Small intestine (tissue), 7 donors: ENCODE measurements around the gene UBE2QL1. TPM values are rescaled to one million over a fixed set of nuclear protein-coding genes. Genes with fewer than 3 reads are reported as not detected.

Experiments used
- DNase-seq, 2 donors: peaks; one replicate each; pipeline versions ENCODE4 v3.0.0 to v3.0.0-alpha.2; 2013
- FAIRE-seq: peaks from 2 replicates; lab custom pipeline; 2012; peaks lifted over from hg19 to GRCh38; lab: Jason Lieb, UNC
- H3K27ac ChIP-seq, 3 donors: one replicate each; pipeline ENCODE4 v1.5.1; 2013; ENCODE audit warnings: low read length in 2 of 3, mild to moderate bottlenecking in 2 of 3, control low read depth in 1 of 3, inconsistent platforms in 1 of 3, low read depth in 1 of 3, moderate library complexity in 1 of 3
- H3K27me3 ChIP-seq, 3 donors: one replicate each; pipeline ENCODE4 v1.6.1; 2013; ENCODE audit warnings: low read length in 3 of 3, inconsistent platforms in 1 of 3; ENCODE audit not compliant: control insufficient read depth in 3 of 3, insufficient read depth in 3 of 3
- H3K36me3 ChIP-seq, 3 donors: one replicate each; pipeline ENCODE4 v1.6.1; 2013; ENCODE audit warnings: low read length in 3 of 3, inconsistent platforms in 1 of 3, low read depth in 1 of 3, mild to moderate bottlenecking in 1 of 3, moderate library complexity in 1 of 3; ENCODE audit not compliant: control insufficient read depth in 3 of 3, insufficient read depth in 2 of 3
- H3K4me1 ChIP-seq, 3 donors: one replicate each; pipeline ENCODE4 v1.6.1; 2013; ENCODE audit warnings: low read length in 2 of 3, inconsistent platforms in 1 of 3, low read depth in 1 of 3, mild to moderate bottlenecking in 1 of 3, moderate library complexity in 1 of 3; ENCODE audit not compliant: control insufficient read depth in 3 of 3, insufficient read depth in 2 of 3
- H3K4me3 ChIP-seq, 3 donors: one replicate each; pipeline ENCODE4 v1.5.1; 2013; ENCODE audit warnings: low read length in 3 of 3, control low read depth in 1 of 3, inconsistent platforms in 1 of 3, low read depth in 1 of 3, mild to moderate bottlenecking in 1 of 3, moderate library complexity in 1 of 3
- H3K9me3 ChIP-seq, 2 donors: one replicate each; pipeline ENCODE4 v1.6.1; 2013; ENCODE audit warnings: low read depth in 1 of 2, low read length in 1 of 2; ENCODE audit not compliant: control insufficient read depth in 2 of 2, insufficient read depth in 1 of 2
- WGBS, 3 donors: extraction: QIAGEN DNeasy Blood & Tissue Kit; methylation state at CpG; one replicate each; pipeline ENCODE4 v1.1.7; 2013; 5-methylcytosine and 5-hydroxymethylcytosine counted together
- polyA plus RNA-seq, 4 donors: library from polyadenylated mRNA; stranded (reverse) in 3 of 4; unstranded in 1 of 4; fragments of 200-250 nt in 3 of 4; fragments of 120-200 nt in 1 of 4; gene quantifications; one replicate each; pipeline versions ENCODE4 v1.2.1 to v1.2.3, GENCODE V29; 2013
- donor health status: healthy with polysubstance abuse.
- donor health status: control.
- donor health status: control.
- donor health status: Bipolar disorder and iron deficiency.
- donor health status: healthy.

The UBE2QL1 gene
- polyA plus RNA-seq, 4 donors, result 0.27 to 0.75 (median 0.45) TPM; not detected in 1

DNA sequence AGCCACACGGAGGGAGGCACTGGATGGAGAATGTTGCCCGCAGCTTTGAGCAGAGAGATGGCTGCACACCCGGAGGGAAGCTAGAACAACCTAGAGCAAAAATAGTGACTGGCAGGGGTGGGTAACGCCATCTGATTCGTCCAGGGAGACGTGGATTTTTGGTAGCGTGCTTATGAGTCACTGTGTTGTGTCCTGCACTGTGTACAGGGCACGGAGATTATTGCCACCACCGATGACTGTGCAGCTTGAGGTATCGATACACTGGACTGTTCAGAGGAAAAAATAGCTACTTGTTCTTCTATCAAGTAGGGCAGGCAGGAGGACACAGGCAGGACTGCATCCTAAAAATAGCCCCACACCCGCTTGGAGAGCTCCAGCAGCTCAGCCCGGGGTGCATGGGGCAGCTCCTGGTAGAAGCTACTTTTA is 6.0 kb downstream of the UBE2QL1 start:
- 65 to 79% (median 70%) methylated on average over 12 of the region's 12 CpGs for WGBS, 3 donors
- Histone ChIP-seq H3K27me3 (peaks cover 0 to 37% (median 14%) of the 10 kb centered on the region in 3 donors), H3K9me3 (no peaks in the 10 kb centered on the region), H3K27ac (no peak overlapping the region), H3K36me3 (no peaks in the 10 kb centered on the region), H3K4me1 (no peaks in the 10 kb centered on the region), H3K4me3 (no peak overlapping the region)
- DNase-seq, result no peak
- FAIRE-seq, result no peak

DNA sequence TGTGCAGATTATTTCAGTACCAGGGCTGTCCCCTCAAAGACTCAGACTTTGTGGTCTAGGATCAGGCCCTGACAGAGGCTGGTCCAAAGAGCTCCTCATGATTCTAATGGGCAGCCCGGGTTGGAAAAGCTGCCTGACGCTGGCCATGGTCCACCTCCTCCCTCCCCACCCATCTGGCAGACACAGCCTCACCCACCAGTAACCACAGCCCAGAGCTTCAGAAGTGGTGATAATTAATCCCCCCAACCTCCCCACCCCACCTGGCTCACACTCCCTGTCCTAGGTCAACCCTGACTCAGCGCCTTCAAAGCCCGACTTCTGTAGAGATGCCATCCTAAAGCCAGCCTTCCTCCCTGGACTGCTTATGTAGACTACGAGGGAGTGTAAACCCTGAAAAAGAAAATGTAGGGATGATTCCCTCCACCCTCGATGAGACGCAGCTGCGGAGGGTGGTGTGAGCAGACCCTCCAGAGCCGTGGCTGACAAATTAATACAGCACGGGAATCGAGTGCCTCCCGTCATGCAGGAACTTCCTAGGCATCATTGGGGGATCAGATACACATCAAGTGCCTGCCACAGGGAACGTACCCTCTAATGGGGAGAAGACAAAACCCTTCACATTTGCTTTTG is 7.0 kb downstream of the UBE2QL1 start:
- no peak for FAIRE-seq
- no peaks in the 10 kb centered on the region for H3K4me1 ChIP-seq
- DNase-seq, result no peak
- no peaks in the 10 kb centered on the region for H3K9me3 ChIP-seq
- H3K4me3 ChIP-seq, result no peak overlapping the region
- 78 to 82% (median 80%) methylated on average over 13 of the region's 13 CpGs for WGBS, 3 donors
- peaks cover 0 to 27% (median 8%) of the 10 kb centered on the region in 3 donors for H3K27me3 ChIP-seq
- H3K27ac ChIP-seq, result no peak overlapping the region
- H3K36me3 ChIP-seq, result no peaks in the 10 kb centered on the region

DNA sequence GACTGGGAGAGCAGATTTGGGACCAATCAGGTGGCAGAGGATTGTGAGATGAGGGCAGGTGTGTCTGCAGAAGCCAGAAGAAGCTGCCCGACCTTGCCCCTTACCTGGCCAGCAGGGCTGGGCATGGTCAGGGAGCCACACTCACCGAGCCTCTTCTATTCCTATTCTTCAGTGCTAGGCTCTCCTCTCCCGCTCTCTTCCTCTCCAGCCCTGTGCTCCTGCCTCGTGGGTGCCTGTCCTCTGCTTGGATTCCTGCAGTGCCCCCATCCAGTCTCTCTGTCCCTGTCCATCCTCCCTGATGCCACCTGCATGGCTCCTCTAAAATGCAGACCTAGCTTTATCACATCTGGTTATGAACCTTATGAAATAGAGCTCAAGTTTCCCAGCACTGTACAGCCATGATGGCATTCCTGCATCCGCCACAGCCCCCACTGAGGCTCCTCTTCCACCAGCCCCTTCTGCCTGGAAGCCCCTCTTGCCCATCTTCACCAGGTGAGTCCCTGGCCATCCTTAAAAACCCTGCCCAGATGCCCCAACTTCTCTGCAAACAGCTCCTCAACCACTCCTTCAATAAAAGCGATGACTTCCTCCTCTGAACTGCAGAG is 8.2 kb downstream of the UBE2QL1 start:
- H3K36me3 ChIP-seq, result no peaks in the 10 kb centered on the region
- H3K4me1 ChIP-seq, result no peaks in the 10 kb centered on the region
- peaks cover 0 to 23% (median 8%) of the 10 kb centered on the region in 3 donors for H3K27me3 ChIP-seq
- no peaks in the 10 kb centered on the region for H3K9me3 ChIP-seq
- FAIRE-seq (no peak), DNase-seq (no peak)
- WGBS, 3 donors, result 55 to 79% (median 74%) methylated on average over 6 of the region's 6 CpGs
- no peak overlapping the region for H3K4me3 ChIP-seq
- no peak overlapping the region for H3K27ac ChIP-seq

DNA sequence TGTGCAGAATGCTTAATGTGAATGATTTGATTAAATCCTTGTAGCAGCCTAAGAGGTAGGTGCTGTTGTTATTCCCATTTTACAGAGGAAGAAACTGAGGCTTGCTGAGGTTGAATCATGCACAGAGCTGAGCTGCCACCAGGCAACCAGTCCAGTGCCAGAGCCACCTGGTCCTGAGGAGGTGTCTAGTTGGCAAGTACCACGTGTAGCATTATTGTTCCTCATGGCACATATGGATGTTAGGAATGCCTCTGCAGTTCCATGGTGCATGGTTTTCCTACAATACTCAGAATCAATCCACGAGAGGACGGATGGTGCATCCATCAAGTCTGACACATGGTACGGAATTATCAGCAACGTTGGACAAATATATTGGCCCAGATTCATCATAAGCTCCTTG is 8.9 kb downstream of the UBE2QL1 start:
- peaks cover 0 to 22% (median 7%) of the 10 kb centered on the region in 3 donors for H3K27me3 ChIP-seq
- WGBS, 3 donors, result 49 to 73% (median 60%) methylated on average over 5 of the region's 5 CpGs
- no peak overlapping the region for H3K27ac ChIP-seq
- H3K9me3 ChIP-seq, result no peaks in the 10 kb centered on the region
- H3K4me1 ChIP-seq, result no peaks in the 10 kb centered on the region
- no peak for DNase-seq
- no peak for FAIRE-seq
- no peaks in the 10 kb centered on the region for H3K36me3 ChIP-seq
- no peak overlapping the region for H3K4me3 ChIP-seq

DNA sequence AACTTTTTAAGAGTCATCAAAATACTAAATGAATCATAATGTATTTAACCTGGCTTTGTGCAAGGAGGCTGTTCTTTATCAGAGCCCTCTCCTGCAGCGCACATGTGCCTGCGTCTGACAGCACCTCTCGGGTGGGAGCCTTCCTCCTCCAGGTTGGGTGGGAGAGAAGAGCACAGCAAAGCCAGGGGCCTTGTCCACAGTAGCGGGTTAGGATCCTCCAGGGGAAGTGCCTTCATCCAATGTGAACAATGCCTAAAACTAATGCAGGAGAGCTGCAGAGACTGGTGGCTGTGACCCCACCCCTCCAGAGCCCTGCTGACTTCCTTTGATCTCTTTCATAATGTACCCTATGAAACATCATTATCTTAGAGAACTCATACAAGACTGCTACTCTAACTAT is 10.2 kb downstream of the UBE2QL1 start:
- no peak for FAIRE-seq
- Histone ChIP-seq H3K9me3 (no peaks in the 10 kb centered on the region), H3K4me3 (no peak overlapping the region), H3K4me1 (no peaks in the 10 kb centered on the region), H3K27me3 (peaks cover 0 to 15% (median 3%) of the 10 kb centered on the region in 3 donors), H3K36me3 (no peaks in the 10 kb centered on the region), H3K27ac (no peak overlapping the region)
- WGBS, 3 donors, result 63 to 78% (median 68%) methylated on average over 4 of the region's 4 CpGs
- no peak for DNase-seq

DNA sequence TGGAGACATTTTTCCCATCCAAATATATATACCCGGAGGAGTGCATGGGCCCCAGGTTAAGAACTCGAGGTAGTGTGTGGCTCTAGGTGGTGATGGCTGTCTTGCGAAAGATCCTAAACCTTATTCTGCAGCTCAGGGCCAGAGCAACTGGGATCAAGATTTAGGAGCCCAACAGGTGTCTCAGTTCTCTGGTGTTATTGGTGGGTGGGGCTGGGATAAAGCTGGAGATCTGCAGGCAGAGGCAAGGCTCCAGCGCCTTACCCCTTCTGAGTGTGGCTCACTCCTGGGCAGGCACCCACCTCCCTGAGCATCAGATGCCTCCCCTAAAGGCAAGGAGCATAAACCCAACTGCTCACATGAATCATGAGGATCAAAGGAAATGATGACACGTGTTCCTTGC is 11.2 kb downstream of the UBE2QL1 start:
- H3K9me3 ChIP-seq, result no peaks in the 10 kb centered on the region
- WGBS, 3 donors, result 50 to 59% (median 52%) methylated on average over 5 of the region's 5 CpGs
- H3K27me3 ChIP-seq, result peaks cover 0 to 9% (median 3%) of the 10 kb centered on the region in 3 donors
- H3K36me3 ChIP-seq, result no peaks in the 10 kb centered on the region
- H3K4me1 ChIP-seq, result no peaks in the 10 kb centered on the region
- no peak overlapping the region for H3K4me3 ChIP-seq
- FAIRE-seq (no peak), DNase-seq (no peak)
- H3K27ac ChIP-seq, result no peak overlapping the region

DNA sequence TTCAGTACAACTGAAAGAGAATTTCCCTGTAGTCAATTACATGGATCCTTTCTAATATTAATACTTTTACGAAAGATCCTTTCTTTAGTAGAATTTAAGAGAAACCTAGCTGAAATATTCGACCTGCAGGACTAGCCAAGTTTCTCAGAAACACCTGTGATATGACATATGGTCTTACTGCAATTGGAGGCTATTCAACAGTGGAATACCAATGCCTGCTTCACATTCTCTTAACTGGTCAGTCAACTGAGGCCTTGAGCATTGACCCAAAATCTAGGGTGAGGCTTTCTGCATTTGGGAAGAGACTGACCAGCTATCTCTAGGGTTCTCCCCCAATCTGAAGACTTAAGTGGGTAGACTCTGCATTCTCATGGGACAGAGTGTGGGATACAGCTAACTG is 12.3 kb downstream of the UBE2QL1 start:
- 67 to 76% (median 75%) methylated on average over 2 of the region's 2 CpGs for WGBS, 3 donors
- FAIRE-seq (no peak), DNase-seq (no peak)
- no peaks in the 10 kb centered on the region for H3K9me3 ChIP-seq
- H3K4me3 ChIP-seq, result no peak overlapping the region
- H3K4me1 ChIP-seq, result no peaks in the 10 kb centered on the region
- no peaks in the 10 kb centered on the region for H3K36me3 ChIP-seq
- peaks cover 0 to 6% (median 3%) of the 10 kb centered on the region in 3 donors for H3K27me3 ChIP-seq
- H3K27ac ChIP-seq, result no peak overlapping the region

DNA sequence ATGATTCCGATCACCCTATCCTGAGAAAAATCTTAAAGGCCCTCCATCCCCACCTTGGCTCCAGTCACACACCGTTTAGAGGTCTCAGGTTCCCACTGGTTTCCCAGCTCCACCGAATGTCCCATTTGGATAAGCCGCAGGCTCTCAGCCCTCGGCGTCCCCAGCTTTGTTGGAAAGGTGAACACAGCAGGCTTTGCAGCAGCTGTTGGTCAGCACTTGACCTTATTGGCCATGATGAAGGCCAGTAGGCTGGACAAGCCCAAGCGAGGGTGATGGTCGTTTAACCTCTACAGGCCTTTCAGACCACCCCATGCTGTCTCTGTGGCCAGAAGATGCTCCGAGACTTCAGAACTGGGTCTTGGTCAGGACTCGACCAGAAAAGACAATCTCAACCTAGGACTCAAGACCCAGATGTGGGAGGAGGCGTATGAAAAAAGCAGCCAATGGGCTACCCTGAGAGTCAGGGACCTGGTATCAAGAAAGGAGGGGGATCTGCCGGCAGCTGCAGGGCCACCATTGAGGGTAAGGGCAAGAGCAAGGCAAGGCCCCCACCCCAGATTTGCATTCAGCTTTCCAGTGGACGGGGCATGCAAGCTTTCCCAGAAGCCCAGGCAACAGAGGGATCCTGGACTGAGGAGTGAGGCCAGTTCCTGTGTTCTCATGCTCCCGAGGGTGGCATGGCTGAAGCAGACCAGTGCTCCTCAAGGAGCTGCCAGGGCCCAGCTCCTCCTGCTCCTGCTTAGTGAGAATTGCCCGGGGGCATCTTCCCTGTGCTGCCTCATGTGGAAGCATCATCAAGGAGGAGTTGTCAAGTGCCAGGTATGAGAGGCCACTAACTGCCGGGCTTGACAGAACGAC is 13.4 kb downstream of the UBE2QL1 start:
- no peaks in the 10 kb centered on the region for H3K36me3 ChIP-seq
- H3K4me3 ChIP-seq, result no peak overlapping the region
- H3K4me1 ChIP-seq, result no peaks in the 10 kb centered on the region
- H3K27ac ChIP-seq, result no peak overlapping the region
- peaks cover 0 to 8% (median 3%) of the 10 kb centered on the region in 3 donors for H3K27me3 ChIP-seq
- 79 to 87% (median 80%) methylated on average over 17 of the region's 17 CpGs for WGBS, 3 donors
- no peaks in the 10 kb centered on the region for H3K9me3 ChIP-seq
- FAIRE-seq (no peak), DNase-seq (no peak)
